ENCODE data around the gene PRAF2. TPM values are rescaled to one million over a fixed set of nuclear protein-coding genes. Genes with fewer than 3 reads are reported as not detected.

PRAF2 gene
- polyA plus RNA-seq, 1 donor = 14.0 TPM

- DNase-seq = peak; percentile 12 to 30
These were observed 33.1 kb upstream of the PRAF2 start for GRCh38 chrX:49106930-49107329.

GRCh38 chrX:49106296-49106695 lies 32.5 kb upstream of the PRAF2 start:
- DNase-seq = no peak
- peaks cover 2% of the 10 kb centered on the region for H3K36me3 ChIP-seq (ENCODE audit: control insufficient read depth, insufficient read depth, low read length)
- no CpG with 5 or more reads among the region's 4 CpGs for whole genome bisulfite sequencing (ENCODE audit: insufficient coverage, low lambda C conversion rate)
- H3K27me3 ChIP-seq (ENCODE audit: control insufficient read depth, insufficient read depth, low read length) = no peaks in the 10 kb centered on the region
- no peaks in the 10 kb centered on the region for H3K9me3 ChIP-seq (ENCODE audit: control insufficient read depth, low read depth, low read length)
- no peaks in the 10 kb centered on the region for H3K4me1 ChIP-seq (ENCODE audit: control insufficient read depth, insufficient read depth, low read length)
- H3K4me3 ChIP-seq (ENCODE audit: low read length) = no peak overlapping the region
- H3K27ac ChIP-seq (ENCODE audit: low read length) = no peak overlapping the region

More at GRCh38 chrX:49106930-49107329, 33.1 kb upstream of the PRAF2 start:
- no peaks in the 10 kb centered on the region for H3K4me1 ChIP-seq (ENCODE audit: control insufficient read depth, insufficient read depth, low read length)
- peaks cover 2% of the 10 kb centered on the region for H3K36me3 ChIP-seq (ENCODE audit: control insufficient read depth, insufficient read depth, low read length)
- no peak overlapping the region for H3K4me3 ChIP-seq (ENCODE audit: low read length)
- WGBS (ENCODE audit: insufficient coverage, low lambda C conversion rate) = no CpG with 5 or more reads among the region's 7 CpGs
- H3K27ac ChIP-seq (ENCODE audit: low read length) = no peak overlapping the region
- no peaks in the 10 kb centered on the region for H3K27me3 ChIP-seq (ENCODE audit: control insufficient read depth, insufficient read depth, low read length)
- H3K9me3 ChIP-seq (ENCODE audit: control insufficient read depth, low read depth, low read length) = no peaks in the 10 kb centered on the region

GRCh38 chrX:49103637-49104036 lies 29.8 kb upstream of the PRAF2 start:
- no peak for DNase-seq
- no CpG with 5 or more reads among the region's 3 CpGs for WGBS (ENCODE audit: insufficient coverage, low lambda C conversion rate)
- no peaks in the 10 kb centered on the region for H3K27me3 ChIP-seq (ENCODE audit: control insufficient read depth, insufficient read depth, low read length)
- H3K4me1 ChIP-seq (ENCODE audit: control insufficient read depth, insufficient read depth, low read length) = no peaks in the 10 kb centered on the region
- H3K4me3 ChIP-seq (ENCODE audit: low read length) = no peak overlapping the region
- H3K36me3 ChIP-seq (ENCODE audit: control insufficient read depth, insufficient read depth, low read length) = no peaks in the 10 kb centered on the region
- no peaks in the 10 kb centered on the region for H3K9me3 ChIP-seq (ENCODE audit: control insufficient read depth, low read depth, low read length)
- H3K27ac ChIP-seq (ENCODE audit: low read length) = no peak overlapping the region

GRCh38 chrX:49102190-49102589 lies 28.4 kb upstream of the PRAF2 start:
- no peaks in the 10 kb centered on the region for H3K36me3 ChIP-seq (ENCODE audit: control insufficient read depth, insufficient read depth, low read length)
- WGBS (ENCODE audit: insufficient coverage, low lambda C conversion rate) = no CpG with 5 or more reads among the region's 9 CpGs
- no peak overlapping the region for H3K27ac ChIP-seq (ENCODE audit: low read length)
- no peaks in the 10 kb centered on the region for H3K27me3 ChIP-seq (ENCODE audit: control insufficient read depth, insufficient read depth, low read length)
- no peaks in the 10 kb centered on the region for H3K9me3 ChIP-seq (ENCODE audit: control insufficient read depth, low read depth, low read length)
- no peaks in the 10 kb centered on the region for H3K4me1 ChIP-seq (ENCODE audit: control insufficient read depth, insufficient read depth, low read length)
- DNase-seq = no peak
- no peak overlapping the region for H3K4me3 ChIP-seq (ENCODE audit: low read length)

- Histone ChIP-seq H3K4me1 (ENCODE audit: control insufficient read depth, insufficient read depth, low read length) (no peaks in the 10 kb centered on the region), H3K9me3 (ENCODE audit: control insufficient read depth, low read depth, low read length) (no peaks in the 10 kb centered on the region), H3K36me3 (ENCODE audit: control insufficient read depth, insufficient read depth, low read length) (no peaks in the 10 kb centered on the region), H3K27me3 (ENCODE audit: control insufficient read depth, insufficient read depth, low read length) (no peaks in the 10 kb centered on the region), H3K4me3 (ENCODE audit: low read length) (peak overlapping the region; percentile 65), H3K27ac (ENCODE audit: low read length) (no peak overlapping the region)
- DNase-seq = no peak
- no CpG with 5 or more reads among the region's 9 CpGs for WGBS (ENCODE audit: insufficient coverage, low lambda C conversion rate)
These were observed 27.8 kb upstream of the PRAF2 start for GRCh38 chrX:49101629-49101984.

GRCh38 chrX:49100704-49101628 lies 27.2 kb upstream of the PRAF2 start:
- Histone ChIP-seq H3K36me3 (ENCODE audit: control insufficient read depth, insufficient read depth, low read length) (no peaks in the 10 kb centered on the region), H3K27ac (ENCODE audit: low read length) (peak overlapping the region; percentile 68), H3K4me3 (ENCODE audit: low read length) (peak overlapping the region; percentile 65), H3K4me1 (ENCODE audit: control insufficient read depth, insufficient read depth, low read length) (no peaks in the 10 kb centered on the region), H3K27me3 (ENCODE audit: control insufficient read depth, insufficient read depth, low read length) (no peaks in the 10 kb centered on the region), H3K9me3 (ENCODE audit: control insufficient read depth, low read depth, low read length) (no peaks in the 10 kb centered on the region)
- no CpG with 5 or more reads among the region's 74 CpGs for WGBS (ENCODE audit: insufficient coverage, low lambda C conversion rate)
- DNase-seq = peak; percentile 92

GRCh38 chrX:49096419-49096818 lies 22.6 kb upstream of the PRAF2 start:
- Histone ChIP-seq H3K36me3 (ENCODE audit: control insufficient read depth, insufficient read depth, low read length) (no peaks in the 10 kb centered on the region), H3K4me1 (ENCODE audit: control insufficient read depth, insufficient read depth, low read length) (no peaks in the 10 kb centered on the region), H3K27ac (ENCODE audit: low read length) (no peak overlapping the region), H3K4me3 (ENCODE audit: low read length) (no peak overlapping the region), H3K9me3 (ENCODE audit: control insufficient read depth, low read depth, low read length) (no peaks in the 10 kb centered on the region), H3K27me3 (ENCODE audit: control insufficient read depth, insufficient read depth, low read length) (no peaks in the 10 kb centered on the region)
- WGBS (ENCODE audit: insufficient coverage, low lambda C conversion rate) = no CpG with 5 or more reads among the region's 4 CpGs
- DNase-seq = no peak

GRCh38 chrX:49089553-49089952 lies 15.8 kb upstream of the PRAF2 start:
- Histone ChIP-seq H3K9me3 (ENCODE audit: control insufficient read depth, low read depth, low read length) (no peaks in the 10 kb centered on the region), H3K27ac (ENCODE audit: low read length) (no peak overlapping the region), H3K4me1 (ENCODE audit: control insufficient read depth, insufficient read depth, low read length) (no peaks in the 10 kb centered on the region), H3K27me3 (ENCODE audit: control insufficient read depth, insufficient read depth, low read length) (no peaks in the 10 kb centered on the region), H3K36me3 (ENCODE audit: control insufficient read depth, insufficient read depth, low read length) (no peaks in the 10 kb centered on the region), H3K4me3 (ENCODE audit: low read length) (no peak overlapping the region)
- WGBS (ENCODE audit: insufficient coverage, low lambda C conversion rate) = no CpG with 5 or more reads among the region's 4 CpGs
- no peak for DNase-seq

- H3K27me3 ChIP-seq (ENCODE audit: control insufficient read depth, insufficient read depth, low read length) = no peaks in the 10 kb centered on the region
- no peak overlapping the region for H3K4me3 ChIP-seq (ENCODE audit: low read length)
- no peak for DNase-seq
- WGBS (ENCODE audit: insufficient coverage, low lambda C conversion rate) = no CpG with 5 or more reads among the region's 4 CpGs
- H3K4me1 ChIP-seq (ENCODE audit: control insufficient read depth, insufficient read depth, low read length) = peaks cover 8% of the 10 kb centered on the region
- H3K36me3 ChIP-seq (ENCODE audit: control insufficient read depth, insufficient read depth, low read length) = no peaks in the 10 kb centered on the region
- H3K9me3 ChIP-seq (ENCODE audit: control insufficient read depth, low read depth, low read length) = no peaks in the 10 kb centered on the region
- H3K27ac ChIP-seq (ENCODE audit: low read length) = no peak overlapping the region
These were observed 8.6 kb upstream of the PRAF2 start for GRCh38 chrX:49082271-49082871.

- H3K36me3 ChIP-seq (ENCODE audit: control insufficient read depth, insufficient read depth, low read length) = peaks cover 7% of the 10 kb centered on the region
- no peaks in the 10 kb centered on the region for H3K9me3 ChIP-seq (ENCODE audit: control insufficient read depth, low read depth, low read length)
- H3K4me1 ChIP-seq (ENCODE audit: control insufficient read depth, insufficient read depth, low read length) = peaks cover 8% of the 10 kb centered on the region
- DNase-seq = peak; percentile 57 to 80
- H3K27ac ChIP-seq (ENCODE audit: low read length) = peak within 1 kb of the TSS; percentile 90
- WGBS (ENCODE audit: insufficient coverage, low lambda C conversion rate) = no CpG with 5 or more reads among the region's 55 CpGs
- no peaks in the 10 kb centered on the region for H3K27me3 ChIP-seq (ENCODE audit: control insufficient read depth, insufficient read depth, low read length)
- peak within 1 kb of the TSS; percentile 85 for H3K4me3 ChIP-seq (ENCODE audit: low read length)
These were observed 6.0 kb upstream of the PRAF2 start, which contains the start of gene WDR45 for GRCh38 chrX:49079489-49080428. WDR45 (minus strand) TSS chrX:49079887; CDS start chrX:49078095, 1,792 bp downstream.
